ENCODE results near the gene DKC1.
A peak's percentile ranks its signal among the peaks of the same experiment; 100 is the strongest.

DKC1 gene

GRCh38 chrX:154738011-154738738 is 24.5 kb upstream of the DKC1 start:
- DNase-seq: peak; percentile 25 to 32

GRCh38 chrX:154739952-154740465 is 22.7 kb upstream of the DKC1 start:
- DNase-seq: no peak

- no peak for DNase-seq
Observed at GRCh38 chrX:154742613-154743012, 20.1 kb upstream of the DKC1 start.

- DNase-seq: peak; percentile 43 to 55
Observed at GRCh38 chrX:154748712-154749339, 13.8 kb upstream of the DKC1 start.

GRCh38 chrX:154749856-154750255 is 12.8 kb upstream of the DKC1 start:
- DNase-seq: no peak

- peak; percentile 18 to 35 for DNase-seq
Observed at GRCh38 chrX:154750301-154751202, 12.1 kb upstream of the DKC1 start, which contains the start of gene GAB3. Gene GAB3 (minus strand): TSS chrX:154751077. CDS start chrX:154751025, 52 bp downstream.

- DNase-seq: peak in 1 of 2 donors; percentile 19
Observed at GRCh38 chrX:154751203-154751668, 11.4 kb upstream of the DKC1 start.

GRCh38 chrX:154751669-154752271 is 10.9 kb upstream of the DKC1 start:
- no peak for DNase-seq

GRCh38 chrX:154758696-154759095 is 4.0 kb upstream of the DKC1 start:
- DNase-seq: no peak

GRCh38 chrX:154761977-154762536 is 607 bp upstream of the DKC1 start:
- no peak for DNase-seq

- DNase-seq: no peak
Observed at GRCh38 chrX:154774622-154775021, 12.0 kb downstream of the DKC1 start.

GRCh38 chrX:154775419-154776349 is 13.0 kb downstream of the DKC1 start:
- peak; percentile 45 to 54 for DNase-seq

GRCh38 chrX:154776753-154777152 is 14.1 kb downstream of the DKC1 start:
- DNase-seq: no peak

GRCh38 chrX:154779261-154779660 is 16.6 kb downstream of the DKC1 start:
- no peak for DNase-seq

GRCh38 chrX:154780968-154781367 is 18.3 kb downstream of the DKC1 start:
- DNase-seq: no peak

GRCh38 chrX:154784149-154784995 is 21.7 kb downstream of the DKC1 start:
- no peak for DNase-seq

GRCh38 chrX:154785716-154786115 is 23.1 kb downstream of the DKC1 start:
- no peak for DNase-seq

GRCh38 chrX:154791467-154791866 is 28.8 kb downstream of the DKC1 start:
- no peak for DNase-seq

GRCh38 chrX:154791939-154792338 is 29.3 kb downstream of the DKC1 start:
- no peak for DNase-seq
